GM21723 (cell line): ENCODE results near the gene TIAM1.

ENCODE experiments used
- ATAC-seq: cut with Tn5 transposase; IDR thresholded peaks from one replicate; pipeline ENCODE4 v1.9.1; 2021; ENCODE audit warnings: mild to moderate bottlenecking, moderate library complexity; ENCODE audit not compliant: unreplicated experiment

Gene TIAM1

DNA sequence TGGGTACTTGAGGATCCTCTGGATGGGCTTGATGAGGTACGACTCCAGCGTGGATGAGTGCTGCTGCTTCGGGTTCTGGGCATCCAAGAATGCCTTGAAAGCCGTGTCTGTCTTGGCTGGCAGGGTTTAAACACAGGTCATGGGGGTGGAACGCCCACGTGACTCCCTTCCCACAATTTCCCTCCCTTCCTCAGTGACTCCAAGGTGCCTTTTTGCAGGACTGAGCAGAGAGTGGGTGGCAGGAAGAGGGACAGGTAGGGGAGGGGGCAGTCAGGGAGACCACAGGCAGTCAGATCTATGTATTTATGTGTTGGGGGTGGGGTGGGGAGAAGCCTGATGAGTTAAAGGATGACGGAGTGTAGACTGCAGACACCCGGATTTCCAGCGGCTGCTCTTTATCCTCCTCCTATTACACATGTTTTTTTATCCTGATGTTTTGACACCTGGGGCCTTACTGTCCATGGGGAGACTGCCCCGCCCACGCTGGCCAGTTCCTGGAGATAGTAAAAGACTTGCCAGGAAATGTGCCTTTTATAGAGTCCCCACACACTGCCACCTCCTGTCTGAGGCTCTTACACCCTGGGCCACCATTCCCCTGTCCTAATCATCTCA lies 202.6 kb downstream of the TIAM1 start:
- no peak for ATAC-seq

DNA sequence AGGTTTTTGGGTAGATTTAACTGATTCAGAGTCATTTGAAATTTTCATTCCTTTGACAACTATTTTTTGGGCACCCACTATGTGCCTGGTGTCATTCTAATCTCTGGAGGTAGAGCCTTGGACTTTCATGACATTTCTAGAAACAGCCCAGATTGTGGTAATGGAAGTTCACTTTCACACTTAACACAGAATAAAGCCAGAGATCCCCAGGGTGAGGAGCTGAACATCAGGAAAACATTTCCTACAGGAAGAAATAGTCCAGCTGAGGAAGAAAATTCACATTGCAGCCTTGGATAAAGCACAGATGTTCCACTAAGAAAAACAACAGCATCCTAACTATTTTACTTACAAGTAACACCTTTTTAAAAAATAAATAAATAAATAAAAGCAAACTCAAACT lies 203.4 kb downstream of the TIAM1 start:
- ATAC-seq, result no peak

DNA sequence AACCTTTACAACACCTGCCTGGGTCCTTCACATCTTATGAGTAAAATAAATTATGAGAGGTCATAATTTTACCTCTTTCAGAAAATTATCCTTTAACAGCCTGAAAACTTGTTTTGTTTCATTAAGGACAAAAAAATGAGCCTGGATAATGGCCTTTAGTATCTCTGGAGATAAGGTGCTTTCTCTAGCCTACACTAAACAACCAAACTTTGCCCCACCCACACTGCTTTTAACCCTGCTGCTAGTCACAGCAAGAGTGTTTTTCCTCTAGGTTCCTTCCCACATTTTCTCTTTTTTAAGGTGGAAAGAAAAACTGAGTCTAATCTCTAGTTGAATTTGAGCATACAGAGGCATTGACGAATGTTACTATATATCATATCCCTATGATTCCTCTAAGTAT lies 204.0 kb downstream of the TIAM1 start:
- no peak for ATAC-seq

DNA sequence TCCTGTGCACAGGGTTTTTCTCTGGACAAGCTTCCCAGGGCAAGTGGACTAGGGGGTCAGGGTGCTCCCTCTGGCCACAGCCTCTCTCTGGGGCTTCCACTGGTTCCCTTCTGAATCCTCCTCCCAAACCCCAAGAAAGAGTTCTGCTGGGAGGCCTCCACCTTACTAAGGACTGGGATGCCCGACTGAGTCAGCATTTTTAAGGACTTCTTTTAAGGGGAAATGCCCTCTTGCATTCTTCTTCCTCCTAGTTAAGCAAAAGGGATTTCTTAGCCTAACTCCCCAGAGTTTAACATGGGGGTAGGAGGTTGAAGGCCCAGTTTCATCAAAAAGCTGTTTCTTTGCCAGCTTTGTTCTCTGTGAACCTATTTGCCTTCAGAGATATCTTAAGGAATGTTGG lies 206.1 kb downstream of the TIAM1 start:
- no peak for ATAC-seq

DNA sequence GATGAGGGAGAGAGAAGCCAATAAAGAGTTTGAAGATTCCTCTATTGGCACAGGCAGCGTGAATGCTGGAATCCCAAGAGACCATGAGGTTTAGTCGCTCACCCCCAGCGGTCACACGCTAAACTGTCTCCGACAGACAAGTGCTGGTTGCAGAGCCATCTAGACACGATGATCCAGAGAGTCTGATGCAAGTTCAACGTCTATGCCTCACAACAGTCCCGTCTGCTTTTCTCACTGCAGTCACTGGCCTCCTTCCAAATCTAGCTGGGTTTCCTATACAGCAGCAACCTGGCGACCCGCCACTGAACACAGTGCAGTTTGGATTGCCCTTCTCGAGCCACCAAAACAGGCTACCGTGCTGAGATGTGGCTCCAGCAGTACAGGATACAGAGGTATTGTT lies 207.2 kb downstream of the TIAM1 start:
- ATAC-seq, result peak; percentile 53

- no peak for ATAC-seq
Observed at GRCh38 chr21:31135531-31136184, 208.4 kb downstream of the TIAM1 start.

- ATAC-seq, result no peak
Observed at GRCh38 chr21:31133243-31133830, 210.7 kb downstream of the TIAM1 start.

DNA sequence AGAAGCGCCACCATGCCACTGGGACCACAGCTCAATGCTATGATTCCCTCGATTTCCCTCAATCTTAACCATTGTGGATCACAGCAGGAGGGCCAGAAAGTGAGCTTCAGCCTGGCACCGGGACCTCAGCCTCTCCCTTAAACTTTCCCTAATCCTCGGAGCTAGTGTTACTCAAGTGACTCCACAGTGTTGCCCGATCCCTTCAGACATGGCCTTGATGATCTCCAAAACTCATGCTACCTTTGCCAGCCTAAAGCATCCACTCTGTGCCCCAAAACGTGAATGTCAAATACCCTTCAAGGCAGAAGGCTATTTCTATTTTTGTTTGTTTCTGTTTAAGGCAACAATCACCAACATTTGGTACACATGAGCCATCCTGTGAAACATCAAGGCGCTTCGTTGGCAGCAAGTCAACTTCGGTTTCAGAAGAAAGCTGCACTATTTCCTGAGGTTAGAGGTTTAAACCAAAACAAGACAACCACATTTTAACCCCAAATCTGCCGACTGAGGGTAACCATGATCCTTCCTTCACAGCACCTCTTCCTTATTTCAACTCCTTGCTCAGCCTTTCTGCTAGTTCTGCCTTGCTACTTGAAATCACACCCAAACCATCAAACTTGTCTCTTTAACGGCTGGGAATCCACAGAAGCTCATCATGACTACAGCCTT lies 211.4 kb downstream of the TIAM1 start:
- ATAC-seq, result peak; percentile 84

GRCh38 chr21:31130821-31131220 lies 213.2 kb downstream of the TIAM1 start:
- ATAC-seq, result no peak

DNA sequence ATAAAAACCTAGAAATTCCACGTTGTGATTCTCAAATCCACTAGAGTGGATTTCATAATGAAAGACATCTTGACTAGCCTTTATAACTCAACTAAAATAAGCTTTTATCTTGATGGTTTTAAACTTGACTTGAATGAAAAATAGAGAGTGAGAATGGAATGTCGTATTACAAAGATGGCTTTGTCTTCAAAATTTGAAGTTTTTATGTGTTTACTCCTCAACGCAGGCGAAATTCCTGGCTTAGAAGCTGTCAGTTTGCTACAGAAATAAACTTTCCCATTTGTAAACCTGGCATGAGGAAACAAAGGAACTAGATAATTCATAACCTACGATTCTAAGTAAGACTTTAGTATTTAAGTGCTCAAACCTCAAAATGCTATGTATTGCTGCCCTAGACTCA lies 215.8 kb downstream of the TIAM1 start:
- no peak for ATAC-seq

GRCh38 chr21:31124010-31124409 lies 220.1 kb downstream of the TIAM1 start:
- ATAC-seq, result no peak

DNA sequence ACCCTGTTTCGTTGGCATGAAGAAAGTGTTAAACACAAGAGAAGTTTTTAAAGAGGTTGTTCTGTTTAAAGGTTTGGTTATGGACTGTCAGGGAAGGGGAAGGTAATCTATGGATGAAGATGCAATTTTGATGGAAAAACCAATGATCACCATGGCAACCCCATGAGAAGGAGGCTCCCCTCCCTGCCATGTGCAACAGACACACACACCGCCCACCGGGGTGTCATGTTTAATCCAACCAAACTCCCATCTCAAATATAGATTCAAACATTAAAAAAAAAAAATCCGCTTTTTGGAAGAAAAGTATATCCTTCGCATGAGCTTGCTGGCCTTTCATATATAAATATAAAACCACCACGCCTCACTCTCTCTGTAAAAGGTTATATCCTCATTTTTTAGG lies 224.9 kb downstream of the TIAM1 start:
- no peak for ATAC-seq

- no peak for ATAC-seq
Observed at GRCh38 chr21:31117128-31117916, 226.7 kb downstream of the TIAM1 start.

- ATAC-seq, result no peak
Observed at GRCh38 chr21:31115249-31115648, 228.8 kb downstream of the TIAM1 start.

- ATAC-seq, result no peak
Observed at GRCh38 chr21:31111093-31111492, 233.0 kb downstream of the TIAM1 start.

GRCh38 chr21:31110430-31110829 lies 233.6 kb downstream of the TIAM1 start:
- no peak for ATAC-seq

DNA sequence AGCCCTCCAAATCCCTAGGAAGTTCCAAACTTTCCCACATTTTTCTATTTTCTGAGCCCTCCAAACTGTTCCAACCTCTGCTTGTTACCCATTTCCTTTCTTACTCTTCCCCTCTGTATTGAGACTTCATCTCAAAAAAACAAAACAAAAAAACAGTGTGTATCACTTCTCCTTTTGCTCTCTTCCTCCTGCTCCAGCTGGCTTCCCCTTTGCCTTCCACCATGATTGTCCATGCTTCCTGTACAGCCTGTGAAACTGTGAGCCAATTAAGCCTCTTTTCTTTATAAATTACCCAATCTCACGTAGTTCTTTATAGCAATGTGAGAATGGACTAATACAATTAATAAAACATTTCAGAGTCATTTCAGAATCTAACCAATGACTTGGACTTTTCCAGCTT lies 236.2 kb downstream of the TIAM1 start:
- peak; percentile 71 for ATAC-seq

- no peak for ATAC-seq
Observed at GRCh38 chr21:31107176-31107785, 236.8 kb downstream of the TIAM1 start.

DNA sequence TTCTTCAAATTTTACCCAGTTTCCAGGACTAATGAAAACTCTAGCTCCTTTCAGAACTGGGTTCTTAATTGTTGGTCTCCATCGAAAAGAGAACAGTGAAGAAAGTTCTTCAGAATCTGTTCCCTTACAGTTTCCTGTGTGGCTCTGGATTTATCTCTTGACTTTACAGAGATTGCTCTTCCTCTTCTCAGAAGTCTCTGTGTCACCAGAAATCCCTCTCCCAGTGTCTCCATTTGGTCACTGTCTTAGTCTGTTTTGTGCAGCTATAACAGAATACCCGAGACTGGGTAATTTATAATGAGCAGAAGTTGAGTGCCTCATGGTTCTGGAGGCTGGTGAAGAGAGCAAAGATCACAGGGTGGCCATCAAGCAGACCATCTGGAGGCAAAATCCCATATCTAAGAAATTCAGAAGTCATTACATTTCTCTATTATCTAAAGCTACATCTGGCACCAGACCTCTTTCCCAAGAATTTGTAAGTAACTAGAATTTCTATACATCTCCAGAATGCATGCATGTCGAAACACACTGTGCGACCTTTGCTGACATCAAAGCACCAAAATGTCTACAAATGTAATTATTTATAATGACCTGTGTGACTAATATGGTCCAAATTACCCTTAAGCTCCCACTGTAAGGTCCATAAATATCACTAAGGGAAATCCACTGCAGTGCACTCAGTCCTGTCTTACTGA lies 240.3 kb downstream of the TIAM1 start:
- no peak for ATAC-seq

GRCh38 chr21:31103163-31103562 lies 240.9 kb downstream of the TIAM1 start:
- ATAC-seq, result no peak
